H1 (cell line): Measurements from ENCODE around the gene TEX38. TPM values are rescaled to one million over a fixed set of nuclear protein-coding genes. Genes with fewer than 3 reads are reported as not detected.

Experiments
- ATF3 ChIP-seq: IDR thresholded peaks from 2 replicates; pipeline ENCODE4 v1.6.1; 2011; ENCODE audit warnings: low read depth, mild to moderate bottlenecking, low read length; ENCODE audit not compliant: insufficient read depth
- BRCA1 ChIP-seq: IDR thresholded peaks from 2 replicates; pipeline ENCODE4 v1.6.1; 2012; ENCODE audit warnings: low read depth, low read length, improper control_type of control experiment
- CBX8 ChIP-seq: fragments of 300-800, 300-1000 bp; sonication (generic); IDR thresholded peaks from 2 replicates; pipeline ENCODE4 v1.7.1; 2016; ENCODE audit warnings: low read depth, low read length, borderline replicate concordance
- CEBPB ChIP-seq: IDR thresholded peaks from 2 replicates; pipeline ENCODE4 v1.6.1; 2012; ENCODE audit warnings: low read depth, low read length
- CREB1 ChIP-seq: IDR thresholded peaks from 2 replicates; pipeline ENCODE4 v1.6.1; 2012; ENCODE audit warnings: inconsistent platforms
- CTBP2 ChIP-seq: IDR thresholded peaks from 2 replicates; pipeline ENCODE4 v1.7.0; 2011; ENCODE audit warnings: borderline replicate concordance, mild to moderate bottlenecking, moderate library complexity, mixed read lengths, low read length; ENCODE audit not compliant: insufficient read depth, insufficient read length
- EGR1 ChIP-seq: IDR thresholded peaks from 2 replicates; pipeline ENCODE4 v1.6.1; 2011; ENCODE audit warnings: low read depth, low read length, borderline replicate concordance
- GABPA ChIP-seq: IDR thresholded peaks from 2 replicates; pipeline ENCODE4 v1.6.1; 2011; ENCODE audit warnings: mild to moderate bottlenecking, low read length, moderate library complexity, borderline replicate concordance; ENCODE audit not compliant: insufficient read depth
- GTF2F1 ChIP-seq: IDR thresholded peaks from 2 replicates; pipeline ENCODE4 v1.6.1; 2012; ENCODE audit warnings: low read depth, low read length, improper control_type of control experiment, borderline replicate concordance
- JUN ChIP-seq: IDR thresholded peaks from 2 replicates; pipeline ENCODE4 v1.6.1; 2011; ENCODE audit warnings: low read depth, mild to moderate bottlenecking, improper control_type of control experiment, low read length
- KDM1A ChIP-seq: fragments of 200-600, 300-600 bp; sonication (generic); IDR thresholded peaks from 2 replicates; pipeline ENCODE4 v1.7.1; 2016; ENCODE audit warnings: mild to moderate bottlenecking, low read length, borderline replicate concordance
- KDM4A ChIP-seq: IDR thresholded peaks from one replicate; pipeline ENCODE4 v1.7.1; 2012; ENCODE audit warnings: low read depth, mild to moderate bottlenecking, moderate library complexity, low read length, inconsistent platforms; ENCODE audit not compliant: severe bottlenecking
- MAFK ChIP-seq: IDR thresholded peaks from 2 replicates; pipeline ENCODE4 v1.6.1; 2012; ENCODE audit warnings: low read depth, mild to moderate bottlenecking, improper control_type of control experiment, low read length
- POLR2A ChIP-seq, 2 experiments: IDR thresholded peaks; 1 replicate in 1 of 2; 2 replicates in 1 of 2; pipeline ENCODE4 v1.6.1; 2011; ENCODE audit warnings: low read depth in 2 of 2, low read length in 2 of 2, mild to moderate bottlenecking in 2 of 2; ENCODE audit errors: control extremely low read depth in 1 of 2
- RBBP5 ChIP-seq: IDR thresholded peaks from 2 replicates; pipeline ENCODE4 v1.7.1; 2012; ENCODE audit warnings: low read depth, mild to moderate bottlenecking, inconsistent platforms, low read length, moderate library complexity, borderline replicate concordance
- SIN3A ChIP-seq, 2 experiments: IDR thresholded peaks in 1 of 2; conservative IDR thresholded peaks in 1 of 2; 2 replicates each; pipeline ENCODE4 v1.6.1; 2011 to 2012; ENCODE audit warnings: low read length in 2 of 2, improper control_type of control experiment in 1 of 2, low read depth in 1 of 2, mild to moderate bottlenecking in 1 of 2
- SIX5 ChIP-seq: IDR thresholded peaks from 2 replicates; pipeline ENCODE4 v1.6.1; 2011; ENCODE audit warnings: mild to moderate bottlenecking, low read depth, low read length
- SP2 ChIP-seq: IDR thresholded peaks from 2 replicates; pipeline ENCODE4 v1.6.1; 2012; ENCODE audit warnings: mild to moderate bottlenecking, low read length, inconsistent platforms
- SP4 ChIP-seq: IDR thresholded peaks from 2 replicates; pipeline ENCODE4 v1.6.1; 2012; ENCODE audit warnings: low read length, inconsistent platforms
- TAF1 ChIP-seq: IDR thresholded peaks from 2 replicates; pipeline ENCODE4 v1.6.1; 2011; ENCODE audit warnings: mild to moderate bottlenecking, low read depth, low read length
- TEAD4 ChIP-seq: IDR thresholded peaks from 2 replicates; pipeline ENCODE4 v1.6.1; 2012; ENCODE audit warnings: low read depth, low read length, inconsistent platforms, mixed read lengths
- USF2 ChIP-seq: IDR thresholded peaks from 2 replicates; pipeline ENCODE4 v1.6.1; 2011; ENCODE audit warnings: low read length, improper control_type of control experiment
- ZNF274 ChIP-seq: IDR thresholded peaks from 2 replicates; pipeline ENCODE4 v1.7.0; 2012; ENCODE audit warnings: low read length, borderline replicate concordance; ENCODE audit errors: extremely low read depth
- polyA plus RNA-seq, 7 experiments: library from polyadenylated mRNA; depleted of rRNA in 3 of 7; stranded (reverse) in 5 of 7; unstranded in 2 of 7; fragments of >200 nt in 5 of 7; fragments of 200-250 nt in 2 of 7; gene quantifications; 1 replicate in 5 of 7; 2 replicates in 1 of 7; 4 replicates in 1 of 7; pipeline versions ENCODE4 v1.2.1 to v1.2.3, GENCODE V29; 2011 to 2013; ENCODE audit warnings: missing spikeins in 2 of 7, mixed read lengths in 2 of 7
- total RNA-seq: library from RNA; stranded (reverse); fragmentation: NEBNext Ultra II Directional; extraction: Animal tissue kit (Norgen Biotek cat#: 25700); gene quantifications from 2 replicates; pipeline ENCODE4 v1.2.1, GENCODE V29; 2021

The TEX38 gene
- total and polyA plus RNA-seq, 2 of the 8 experiments (the other 6 are each of a cell fraction or from before 2014, with no cell fraction given), result 0.33 TPM; not detected in 1

GRCh38 chr1:46718727-46719622 lies 47.3 kb downstream of the TEX38 start, which contains the start of gene EFCAB14 (continued):
- TF ChIP-seq KDM4A (peak; percentile 92), MAFK (no peak), CBX8 (no peak), TEAD4 (0 out of 2 replicates have a peak, but pooled peaks have one; percentile 23), BRCA1 (no peak), CTBP2 (no peak), SIN3A (conservative IDR thresholded peaks at IDR 0.05 in 1 of 2, IDR thresholded peaks at IDR 0.05 in 1 of 2; ENCODE audit: low read depth in 1 of 2, low read length in 2 of 2) (no peak; a peak in 1 of 4 replicates), JUN (no peak), SP2 (no peak), POLR2A (IDR thresholded peaks at IDR 0.05; ENCODE audit: control extremely low read depth in 1 of 2, low read depth in 2 of 2, low read length in 2 of 2) (peak in 1 of 2 experiments; percentile 70; a peak in 2 of 3 replicates), CREB1 (peak; percentile 95), RBBP5 (peak; percentile 79; the same call in 1 of the 2 replicates), ZNF274 (no peak), SP4 (0 out of 2 replicates have a peak, but pooled peaks have one; percentile 54), USF2 (no peak), CEBPB (no peak), EGR1 (peak; percentile 76; the same call in 1 of the 2 replicates), GTF2F1 (no peak), KDM1A (no peak), SIX5 (no peak), ATF3 (no peak), TAF1 (peak; percentile 43; the same call in 1 of the 2 replicates), GABPA (no peak; the same call in 1 of the 2 replicates)
